GM12878 (cell line): ENCODE measurements around the gene XRRA1. TPM values are rescaled to one million over a fixed set of nuclear protein-coding genes. Genes with fewer than 3 reads are reported as not detected.

Source experiments
- ATAC-seq: fragments of 200-7000 bp; cut with Tn5 transposase; 3 replicates; pipeline ENCODE4 v1.9.1; 2020; ENCODE audit warnings: mild to moderate bottlenecking, moderate library complexity
- BruUV-seq: library from RNA; stranded (reverse); fragments of 400-500 nt; replicated peaks from 2 replicates; lab custom pipeline; 2021; lab: Mats Ljungman, UMichigan
- CTCF ChIA-PET: fragments of 300-600 bp; sonication (Branson Sonifier 250); formaldehyde crosslinking; extraction: SDS; loops from one replicate; lab custom pipeline; 2021; ENCODE audit warnings: inconsistent platforms; lab: Yijun Ruan, JAX
- POLR2A ChIA-PET: fragments of 350-600 bp; formaldehyde crosslinking; extraction: SDS; loops from one replicate; lab custom pipeline; 2021; ENCODE audit warnings: inconsistent platforms; lab: Charles Lee
- RAD21 ChIA-PET: fragments of 300-600 bp; sonication (Branson Sonifier 250); formaldehyde crosslinking; loops from one replicate; lab custom pipeline; 2023; ENCODE audit warnings: antibody characterized with exemption; ENCODE audit not compliant: unreplicated experiment; lab: Charles Lee
- SMC1A ChIA-PET: fragments of 300-600 bp; sonication (Branson Sonifier 250); formaldehyde crosslinking; loops from one replicate; lab custom pipeline; 2023; ENCODE audit not compliant: unreplicated experiment, uncharacterized antibody; lab: Charles Lee
- DNase-seq: peaks from one replicate; pipeline ENCODE4 v3.0.0-alpha.2; 2011; ENCODE audit warnings: low read depth, low spot score
- FAIRE-seq: peaks from 3 replicates; lab custom pipeline; 2011; peaks lifted over from hg19 to GRCh38; lab: Jason Lieb, UNC
- H2AFZ ChIP-seq: 2 replicates; pipeline ENCODE4 v1.6.0; 2011; ENCODE audit warnings: low read depth, low read length, control low read depth; ENCODE audit not compliant: control insufficient read depth
- H3K27ac ChIP-seq: 2 replicates; pipeline ENCODE4 v1.5.1; 2011; ENCODE audit warnings: control low read depth; ENCODE audit not compliant: control insufficient read depth, insufficient read depth
- H3K27me3 ChIP-seq, 2 experiments: replicated peaks in 1 of 2; 2 replicates each; pipeline versions ENCODE4 v1.6.0 to v1.6.1; 2011; ENCODE audit warnings: low read length in 1 of 2; ENCODE audit not compliant: control insufficient read depth in 2 of 2, insufficient read depth in 2 of 2
- H3K36me3 ChIP-seq, 2 experiments: 2 replicates each; pipeline ENCODE4 v1.5.1; 2011; ENCODE audit warnings: low read length in 1 of 2; ENCODE audit not compliant: control insufficient read depth in 2 of 2, insufficient read depth in 2 of 2
- H3K4me1 ChIP-seq: 2 replicates; pipeline ENCODE4 v1.6.1; 2011; ENCODE audit warnings: mild to moderate bottlenecking, low read length, moderate library complexity, mixed read lengths; ENCODE audit not compliant: control insufficient read depth, insufficient read depth
- H3K4me2 ChIP-seq: 2 replicates; pipeline ENCODE4 v1.6.0; 2011; ENCODE audit warnings: control low read depth; ENCODE audit not compliant: control insufficient read depth, insufficient read depth
- H3K4me3 ChIP-seq: fragments of 200-600 bp; sonication (generic); 2 replicates; pipeline ENCODE4 v1.5.1; 2016
- H3K79me2 ChIP-seq: 2 replicates; pipeline ENCODE4 v1.6.0; 2011; ENCODE audit warnings: low read length; ENCODE audit not compliant: control insufficient read depth, insufficient read depth
- H3K9ac ChIP-seq: 2 replicates; pipeline ENCODE4 v1.8.0; 2011; ENCODE audit warnings: low read length, control low read depth, mixed read lengths; ENCODE audit not compliant: control insufficient read depth, insufficient read depth
- H3K9me3 ChIP-seq: replicated peaks from 3 replicates; pipeline ENCODE4 v1.5.1; 2011; ENCODE audit warnings: mild to moderate bottlenecking, low read length; ENCODE audit not compliant: control insufficient read depth, insufficient read depth
- H4K20me1 ChIP-seq: 2 replicates; pipeline ENCODE4 v1.6.0; 2011; ENCODE audit not compliant: control insufficient read depth, insufficient read depth
- ATF7 ChIP-seq: fragments of 450-650 bp; IDR thresholded peaks from 2 replicates; pipeline ENCODE4 v1.6.1; 2016; ENCODE audit warnings: low read depth, mild to moderate bottlenecking
- BCL11A ChIP-seq: IDR thresholded peaks from 2 replicates; pipeline ENCODE4 v1.6.1; 2011; ENCODE audit warnings: low read depth, low read length
- E2F8 ChIP-seq: fragments of 450-650 bp; IDR thresholded peaks from 2 replicates; pipeline ENCODE4 v1.6.1; 2018; ENCODE audit warnings: mild to moderate bottlenecking, low read depth, moderate library complexity; ENCODE audit not compliant: partially characterized antibody
- EZH2 ChIP-seq: IDR thresholded peaks from 2 replicates; pipeline ENCODE4 v1.6.1; 2012; ENCODE audit warnings: low read depth, mild to moderate bottlenecking, control low read depth, inconsistent platforms, low read length, borderline replicate concordance; ENCODE audit not compliant: control insufficient read depth
- HDAC6 ChIP-seq: fragments of 200-600 bp; sonication (generic); IDR thresholded peaks from one replicate; pipeline ENCODE4 v1.8.0; 2017; ENCODE audit warnings: antibody characterized with exemption; ENCODE audit not compliant: unreplicated experiment
- JUNB ChIP-seq: IDR thresholded peaks from 2 replicates; pipeline ENCODE4 v1.6.1; 2016; ENCODE audit warnings: antibody characterized with exemption, mild to moderate bottlenecking
- NBN ChIP-seq: fragments of 450-650 bp; IDR thresholded peaks from 2 replicates; pipeline ENCODE4 v1.6.1; 2016
- NFIC ChIP-seq: IDR thresholded peaks from 2 replicates; pipeline ENCODE4 v1.6.1; 2012; ENCODE audit warnings: low read depth, mild to moderate bottlenecking, inconsistent platforms, low read length, moderate library complexity
- NFXL1 ChIP-seq: fragments of 450-650 bp; IDR thresholded peaks from 2 replicates; pipeline ENCODE4 v1.6.1; 2017; ENCODE audit warnings: antibody characterized with exemption, mild to moderate bottlenecking, borderline replicate concordance
- PBX3 ChIP-seq: IDR thresholded peaks from 2 replicates; pipeline ENCODE4 v1.6.1; 2011; ENCODE audit warnings: mild to moderate bottlenecking, low read depth, low read length, moderate library complexity; ENCODE audit not compliant: insufficient replicate concordance
- PML ChIP-seq: IDR thresholded peaks from 2 replicates; pipeline ENCODE4 v1.6.1; 2012; ENCODE audit warnings: low read length, inconsistent platforms
- SPI1 ChIP-seq: IDR thresholded peaks from 2 replicates; pipeline ENCODE4 v1.6.1; 2011; ENCODE audit warnings: low read depth, mild to moderate bottlenecking, low read length, moderate library complexity, borderline replicate concordance; ENCODE audit not compliant: insufficient read depth
- SUPT20H ChIP-seq: IDR thresholded peaks from 2 replicates; pipeline ENCODE4 v1.6.1; 2011; ENCODE audit warnings: low read depth, mild to moderate bottlenecking, low read length, moderate library complexity, borderline replicate concordance; ENCODE audit not compliant: control insufficient read depth
- TCF12 ChIP-seq: IDR thresholded peaks from 2 replicates; pipeline ENCODE4 v1.6.1; 2011; ENCODE audit warnings: low read depth, mild to moderate bottlenecking, low read length
- ZBTB4 ChIP-seq: fragments of 450-650 bp; formaldehyde crosslinking; IDR thresholded peaks from 2 replicates; pipeline ENCODE4 v1.4.0; 2022; ENCODE audit warnings: mild to moderate bottlenecking, moderate library complexity
- WGBS: methylation state at CpG from one replicate; pipeline ENCODE4 v1.1.6; 2016; ENCODE audit warnings: low lambda C conversion rate; ENCODE audit not compliant: insufficient replicate concordance, insufficient coverage; ENCODE audit errors: missing lambda C conversion rate; 5-methylcytosine and 5-hydroxymethylcytosine counted together
- in situ Hi-C: fragments of 300-500 bp; cut with MboI; formaldehyde crosslinking; loops from 9 replicates; pipeline ENCODE4 v1.14.3; 2018; ENCODE audit warnings: mixed read lengths
- intact Hi-C: fragments of 100-400 bp; cut with micrococcal nuclease; formaldehyde crosslinking; loops from one replicate; pipeline ENCODE4 v1.14.2; 2022; ENCODE audit not compliant: unreplicated experiment
- polyA plus RNA-seq, 11 experiments: library from polyadenylated mRNA; depleted of rRNA in 4 of 11; unstranded in 6 of 11; stranded (reverse) in 5 of 11; fragments of >200 nt; fragmentation: Nextera tagmentation in 4 of 11; fragmentation: Illumina TruSeq in 1 of 11; extraction: Ambion mirVana in 4 of 11; extraction: Trizol in 1 of 11; gene quantifications; 1 replicate in 1 of 11; 2 replicates in 10 of 11; pipeline versions ENCODE4 v1.2.1 to v1.2.3, GENCODE V29; 2011 to 2016; ENCODE audit warnings: inconsistent platforms in 2 of 11, missing spikeins in 2 of 11, low read depth in 1 of 11
- total RNA-seq, 4 experiments: library from RNA; depleted of rRNA in 3 of 4; stranded (reverse); fragments of >200 nt in 3 of 4; fragmentation: Illumina TruSeq in 1 of 4; extraction: Trizol in 1 of 4; gene quantifications; 2 replicates each; pipeline versions ENCODE4 v1.2.1 to v1.2.3, GENCODE V29; 2013 to 2021

Gene XRRA1
- total and polyA plus RNA-seq, 10 of the 15 experiments (the other 5 are each of a cell fraction or from before 2014, with no cell fraction given) = 2.5 to 8.8 (median 4.6) TPM

GRCh38 chr11:74988541-74989259 is 39.8 kb upstream of the XRRA1 start, which contains the start of gene NEU3 (continued):
- TF ChIP-seq ZBTB4 (CRISPR knock-in tag) (no peak), SUPT20H (no peak), NFIC (no peak), BCL11A (no peak), PML (0 out of 2 replicates have a peak, but pooled peaks have one; percentile 22), ATF7 (no peak)

GRCh38 chr11:74984730-74985129 is 35.8 kb upstream of the XRRA1 start:
- WGBS = 94% methylated on average over 2 of the region's 2 CpGs
- ATAC-seq = no peak
- TF ChIP-seq HDAC6 (no peak), PML (no peak), SPI1 (no peak), NFXL1 (no peak), TCF12 (no peak), PBX3 (no peak), JUNB (no peak), NBN (no peak), EZH2 (no peak), E2F8 (no peak)

More at GRCh38 chr11:74984730-74985129, 35.8 kb upstream of the XRRA1 start:
- H3K9ac ChIP-seq = no peak overlapping the region
- no peaks in the 10 kb centered on the region for H3K27me3 ChIP-seq
- no peak overlapping the region for H3K27ac ChIP-seq
- no peaks in the 10 kb centered on the region for H3K9me3 ChIP-seq
- no peaks in the 10 kb centered on the region for H4K20me1 ChIP-seq
- in situ Hi-C loops (no loop called here), intact Hi-C loops (no loop called here)
- RAD21 ChIA-PET = no interaction called here
- POLR2A ChIA-PET = no interaction called here
- peaks cover 8% of the 10 kb centered on the region for H3K79me2 ChIP-seq
- H3K4me3 ChIP-seq = no peak overlapping the region
- no peaks in the 10 kb centered on the region for H3K4me1 ChIP-seq
- DNase-seq (no peak), FAIRE-seq (no peak)
- SMC1A ChIA-PET = interaction anchor here (1.0 kb wide), 1 partner anchor 26 kb away, joined by 3 read pairs; no protein-coding TSS in a partner anchor
- peaks cover 2 to 8% of the 10 kb centered on the region in 2 experiments; a peak in 2 of 4 replicates for H3K36me3 ChIP-seq
- no TSS peak for BruUV-seq
- H3K4me2 ChIP-seq = no peak overlapping the region
- CTCF ChIA-PET = no interaction called here
- H2AFZ ChIP-seq = no peak overlapping the region
